Urinary bladder (tissue), 4 donors: ENCODE results near the gene GRPEL1. TPM values are rescaled to one million over a fixed set of nuclear protein-coding genes. Genes with fewer than 3 reads are reported as not detected.

ENCODE experiments used
- DNase-seq: peaks from one replicate; pipeline ENCODE4 v3.0.0-alpha.2; 2015; ENCODE audit errors: extremely low spot score
- H3K27ac ChIP-seq: one replicate; pipeline ENCODE4 v1.5.1; 2013; ENCODE audit warnings: low read depth, mild to moderate bottlenecking, moderate library complexity
- H3K36me3 ChIP-seq: one replicate; pipeline ENCODE4 v1.6.1; 2013; ENCODE audit warnings: mild to moderate bottlenecking, moderate library complexity; ENCODE audit not compliant: insufficient read depth
- H3K4me1 ChIP-seq: one replicate; pipeline ENCODE4 v1.6.1; 2013; ENCODE audit warnings: mild to moderate bottlenecking, moderate library complexity; ENCODE audit not compliant: insufficient read depth
- H3K4me3 ChIP-seq: one replicate; pipeline ENCODE4 v1.5.1; 2013; ENCODE audit warnings: low read depth, low read length
- WGBS: extraction: QIAGEN DNeasy Blood & Tissue Kit; methylation state at CpG from one replicate; pipeline ENCODE4 v1.1.7; 2013; 5-methylcytosine and 5-hydroxymethylcytosine counted together
- polyA plus RNA-seq: library from polyadenylated mRNA; stranded (reverse); fragments of 200-250 nt; gene quantifications from one replicate; pipeline ENCODE4 v1.2.3, GENCODE V29; 2013
- total RNA-seq: library from RNA; depleted of rRNA; stranded (reverse); fragments of >200 nt; gene quantifications from one replicate; pipeline ENCODE4 v1.2.3, GENCODE V29; 2014
- donor health status: healthy with polysubstance abuse.
- donor health status: healthy.

Gene GRPEL1
- total and polyA plus RNA-seq, 2 donors, result 15.9 to 27.7 TPM

DNA sequence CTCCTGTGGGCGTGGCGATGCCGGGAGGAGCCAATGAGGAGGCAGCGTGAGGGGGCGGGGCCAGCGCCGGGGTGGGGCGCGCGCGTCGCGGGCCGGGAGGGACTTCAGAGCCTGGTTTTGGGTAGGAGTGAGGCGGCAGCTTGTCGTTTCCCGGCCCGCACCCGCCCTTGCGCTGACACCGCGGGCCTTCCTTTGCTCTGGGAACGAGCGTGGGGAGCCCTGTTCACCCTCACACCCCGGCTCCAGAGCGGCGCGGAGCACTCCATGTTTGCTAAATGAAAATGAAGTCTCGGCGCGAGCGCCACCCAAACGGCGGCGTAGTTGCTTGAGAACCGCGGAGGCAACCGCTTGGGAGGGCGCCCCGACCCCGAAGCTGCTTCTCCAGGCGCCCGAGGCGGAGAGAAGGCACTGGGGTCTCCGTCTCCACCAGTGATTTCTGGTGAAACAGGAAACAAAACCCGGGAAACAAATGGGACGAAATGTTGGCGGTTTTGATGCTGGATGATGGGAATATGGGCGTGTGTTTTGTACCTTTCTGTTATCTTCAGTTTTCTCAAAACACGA, 497 bp upstream of the GRPEL1 start:
- no peak for DNase-seq
- H3K4me3 ChIP-seq, result peak overlapping the region; percentile 57
- peaks cover 2% of the 10 kb centered on the region for H3K36me3 ChIP-seq
- H3K4me1 ChIP-seq, result peaks cover 3% of the 10 kb centered on the region
- peak overlapping the region; percentile 90 for H3K27ac ChIP-seq
- WGBS, result under 1% methylated on average over 50 of the region's 50 CpGs

DNA sequence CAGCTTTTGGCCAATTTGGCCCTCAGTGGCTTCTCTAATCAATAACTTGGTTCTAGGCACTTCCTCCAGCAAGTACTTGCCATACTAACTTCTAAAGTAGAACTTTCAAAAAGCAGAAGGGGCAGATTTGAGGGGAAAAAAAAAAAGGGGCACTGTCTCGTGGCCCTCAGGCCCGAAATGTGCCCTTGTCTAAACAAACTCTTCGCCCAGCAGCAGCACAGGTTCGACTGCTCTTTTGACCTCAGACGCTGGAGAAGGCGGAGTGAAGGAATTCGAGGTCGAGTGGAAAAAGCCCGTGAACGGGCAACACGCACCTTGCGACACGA, 775 bp downstream of the GRPEL1 start:
- Histone ChIP-seq H3K27ac (no peak overlapping the region), H3K36me3 (peaks cover 4% of the 10 kb centered on the region), H3K4me3 (peak overlapping the region; percentile 80), H3K4me1 (peaks cover 3% of the 10 kb centered on the region)
- 3% methylated on average over 13 of the region's 13 CpGs for WGBS
- DNase-seq, result no peak

DNA sequence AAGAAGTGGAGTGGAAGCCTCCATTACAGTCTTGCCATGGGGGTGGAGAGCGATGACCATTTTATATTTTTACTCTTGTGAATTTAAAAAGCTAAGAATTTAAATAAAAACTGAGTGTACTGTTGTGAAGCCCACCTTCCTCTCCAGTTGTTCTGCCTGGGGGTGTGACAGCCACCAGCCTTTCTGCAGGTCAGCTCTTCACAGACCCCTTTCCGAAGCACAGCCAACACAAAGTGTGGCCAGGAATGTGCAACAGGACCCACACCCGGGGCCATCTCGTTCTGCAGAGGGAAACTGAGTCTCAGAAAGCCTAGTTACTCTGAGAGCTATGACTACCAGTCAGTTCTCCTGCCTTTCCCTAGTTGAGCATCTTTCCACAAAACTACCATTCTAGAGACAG, 1.4 kb downstream of the GRPEL1 start:
- Histone ChIP-seq H3K4me1 (peaks cover 3% of the 10 kb centered on the region), H3K27ac (no peak overlapping the region), H3K36me3 (peaks cover 4% of the 10 kb centered on the region), H3K4me3 (no peak overlapping the region)
- no peak for DNase-seq
- whole genome bisulfite sequencing, result 87% methylated on average over 4 of the region's 4 CpGs

DNA sequence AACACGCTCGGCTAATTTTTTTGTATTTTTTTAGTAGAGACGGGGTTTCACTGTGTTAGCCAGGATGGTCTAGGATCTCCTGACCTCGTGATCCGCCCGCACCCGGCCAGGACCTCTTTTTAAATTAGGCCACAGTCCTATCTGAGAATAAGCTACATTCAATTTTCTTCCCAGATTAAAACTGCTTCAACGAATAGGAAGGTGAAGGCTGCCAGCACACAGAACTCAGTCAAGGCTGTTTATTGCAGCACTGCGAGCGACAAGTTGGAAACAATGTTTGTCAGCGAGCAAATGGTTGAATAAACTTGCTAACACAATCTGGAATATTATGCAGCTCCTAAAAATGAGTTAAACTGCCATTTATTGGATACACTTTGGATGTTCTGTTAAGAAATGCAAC, 1.9 kb downstream of the GRPEL1 start:
- Histone ChIP-seq H3K4me3 (no peak overlapping the region), H3K36me3 (peaks cover 4% of the 10 kb centered on the region), H3K4me1 (peaks cover 3% of the 10 kb centered on the region), H3K27ac (no peak overlapping the region)
- no peak for DNase-seq
- 96% methylated on average over 11 of the region's 11 CpGs for WGBS

DNA sequence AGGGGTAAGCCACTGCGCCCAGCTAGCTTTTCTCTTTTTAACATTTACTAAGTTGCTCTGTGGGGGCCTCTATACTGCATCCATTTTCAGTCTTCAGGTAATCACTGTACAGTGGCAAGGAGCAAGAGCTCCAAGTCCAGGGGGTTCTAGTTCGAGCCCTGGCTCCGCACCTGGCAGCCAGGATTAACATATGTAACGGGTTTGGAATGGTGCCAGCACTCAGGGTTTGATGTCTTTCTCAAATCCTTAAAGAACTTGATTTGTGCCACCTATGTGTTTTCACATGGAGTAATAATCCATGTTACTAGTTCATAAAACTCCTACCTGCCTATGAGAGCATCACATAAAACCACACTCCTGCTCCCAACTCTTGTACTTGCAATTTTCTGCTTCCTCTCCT, 4.5 kb downstream of the GRPEL1 start:
- no peak for DNase-seq
- H3K4me3 ChIP-seq, result no peak overlapping the region
- peaks cover 5% of the 10 kb centered on the region for H3K36me3 ChIP-seq
- 79% methylated on average over 4 of the region's 4 CpGs for WGBS
- no peak overlapping the region for H3K27ac ChIP-seq
- peaks cover 3% of the 10 kb centered on the region for H3K4me1 ChIP-seq

DNA sequence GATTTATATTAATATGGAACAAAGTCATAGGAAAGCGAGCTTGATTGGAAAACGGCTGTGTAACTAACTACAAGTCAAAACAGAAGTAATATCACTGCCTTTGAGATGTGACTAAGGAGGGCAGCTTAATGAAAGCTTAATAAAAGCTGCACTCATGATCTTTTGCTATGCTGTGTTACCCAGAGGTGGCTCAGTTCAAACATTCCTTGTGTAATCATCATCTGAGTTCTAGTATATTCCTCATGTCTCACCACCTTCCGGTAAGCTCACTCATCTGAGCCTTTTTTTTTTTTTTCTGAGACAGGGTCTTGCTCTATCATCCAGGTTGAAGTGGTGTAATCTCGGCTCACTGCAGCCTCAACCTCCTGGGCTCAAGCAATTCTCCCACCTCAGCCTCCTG, 5.0 kb downstream of the GRPEL1 start:
- Histone ChIP-seq H3K4me3 (no peak overlapping the region), H3K4me1 (peaks cover 3% of the 10 kb centered on the region), H3K27ac (no peak overlapping the region), H3K36me3 (peaks cover 5% of the 10 kb centered on the region)
- 94% methylated on average over 4 of the region's 4 CpGs for WGBS
- DNase-seq, result no peak

DNA sequence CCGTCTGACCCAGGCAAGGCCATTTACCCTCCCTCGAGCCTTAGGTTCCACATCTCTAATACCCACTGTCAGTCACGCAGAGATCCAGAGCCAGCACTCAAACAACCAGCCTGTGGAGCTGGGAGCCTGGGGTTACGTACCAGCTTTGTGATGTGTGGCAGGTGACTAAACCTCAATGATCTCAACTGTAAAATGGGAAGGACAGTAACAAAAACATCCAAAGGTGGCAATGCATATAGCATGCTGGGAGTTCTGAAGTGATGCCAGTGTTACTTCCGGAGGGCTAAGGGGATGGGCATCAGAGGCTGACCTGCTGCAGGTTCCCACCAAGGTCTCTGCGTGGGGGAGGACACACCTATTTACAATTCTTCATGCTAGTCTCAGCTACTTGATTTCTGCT, 6.0 kb downstream of the GRPEL1 start:
- H3K4me1 ChIP-seq, result peaks cover 3% of the 10 kb centered on the region
- no peak for DNase-seq
- 93% methylated on average over 6 of the region's 6 CpGs for WGBS
- no peak overlapping the region for H3K27ac ChIP-seq
- no peak overlapping the region for H3K4me3 ChIP-seq
- peaks cover 5% of the 10 kb centered on the region for H3K36me3 ChIP-seq

DNA sequence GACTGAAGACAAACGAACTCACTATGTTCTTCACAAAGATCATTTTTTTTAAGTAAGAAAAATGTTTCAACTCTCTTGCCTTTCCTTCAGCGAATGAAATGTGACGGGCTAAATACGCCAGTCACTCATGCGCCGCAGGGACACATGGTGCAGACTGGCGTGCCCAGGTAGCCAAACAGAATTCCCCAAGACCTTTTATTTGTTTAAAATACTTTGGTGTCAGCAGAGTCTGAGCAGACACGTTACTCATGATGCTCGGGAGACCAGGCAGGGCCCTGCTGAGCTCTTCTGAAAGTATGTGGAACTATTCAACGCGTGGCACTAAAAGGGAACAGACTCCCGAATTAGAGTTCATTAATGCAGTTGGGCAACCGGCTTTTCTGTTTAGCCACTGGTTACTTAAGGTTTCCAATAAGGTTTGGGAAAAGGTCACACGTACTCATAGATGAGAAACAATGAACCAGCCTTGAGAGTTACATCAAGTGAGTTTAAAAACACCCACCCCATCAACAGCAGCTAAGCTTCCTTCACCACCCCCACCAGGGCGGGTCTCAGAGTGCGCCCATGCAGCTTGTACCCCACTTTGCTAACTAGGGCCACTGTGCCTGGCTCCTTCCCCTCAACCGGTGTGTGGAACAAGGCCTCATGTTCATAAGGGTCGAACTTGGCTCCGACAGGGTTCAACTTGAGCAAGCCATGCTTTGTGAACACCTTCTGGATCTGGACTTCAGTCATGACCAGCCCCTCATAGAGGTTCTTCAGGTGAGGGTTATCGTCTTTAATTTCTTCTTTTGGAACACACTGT, 7.3 kb downstream of the GRPEL1 start:
- DNase-seq, result no peak
- 88% methylated on average over 20 of the region's 20 CpGs for WGBS

DNA sequence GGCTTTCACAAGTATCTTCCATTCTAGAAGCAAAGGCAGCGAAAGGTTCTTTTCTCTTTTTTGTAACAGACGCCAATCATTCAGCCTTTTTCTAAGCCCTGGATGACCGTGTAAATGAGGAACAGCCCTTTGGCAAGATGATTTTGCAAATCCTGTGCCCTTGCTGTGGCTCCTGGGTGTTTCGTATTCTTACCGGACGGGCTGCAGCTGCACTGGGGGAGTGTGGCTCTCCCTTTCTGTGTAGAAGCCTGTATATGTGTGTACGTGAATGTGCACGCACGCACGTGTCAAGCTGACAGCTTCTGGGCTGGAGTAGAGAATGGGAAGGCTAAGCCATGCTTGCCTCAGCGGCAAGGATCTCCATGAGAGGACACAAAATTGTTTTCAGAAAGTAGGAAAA, 8.2 kb downstream of the GRPEL1 start:
- 81% methylated on average over 11 of the region's 11 CpGs for WGBS
- Histone ChIP-seq H3K36me3 (peaks cover 7% of the 10 kb centered on the region), H3K27ac (no peak overlapping the region), H3K4me3 (no peak overlapping the region), H3K4me1 (no peaks in the 10 kb centered on the region)
- DNase-seq, result no peak

More for the DNA sequence above, 7.3 kb downstream of the GRPEL1 start:
- H3K36me3 ChIP-seq, result peaks cover 7% of the 10 kb centered on the region
- H3K4me3 ChIP-seq, result no peak overlapping the region
- no peak overlapping the region for H3K27ac ChIP-seq
- no peaks in the 10 kb centered on the region for H3K4me1 ChIP-seq

DNA sequence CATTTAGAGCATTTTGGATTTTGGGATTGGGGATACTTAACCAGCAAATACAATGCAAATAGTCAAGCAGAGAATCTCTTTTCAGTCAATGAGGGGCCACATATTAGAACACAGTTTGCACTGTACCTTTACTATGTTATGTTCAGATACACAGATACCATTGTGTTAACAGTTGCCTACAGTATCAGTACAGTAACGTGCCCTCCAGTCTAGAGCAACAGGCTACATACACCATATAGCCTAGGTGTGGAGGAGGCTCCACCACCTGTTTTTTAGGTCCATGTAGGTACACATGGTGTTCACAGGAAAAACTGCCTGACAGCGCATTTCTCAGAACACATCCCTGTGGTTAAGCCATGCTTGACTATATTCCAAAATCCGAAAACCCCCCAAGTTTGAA, 9.1 kb downstream of the GRPEL1 start:
- H3K4me3 ChIP-seq, result no peak overlapping the region
- DNase-seq, result no peak
- peaks cover 7% of the 10 kb centered on the region for H3K36me3 ChIP-seq
- WGBS, result 90% methylated on average over 3 of the region's 3 CpGs
- H3K27ac ChIP-seq, result no peak overlapping the region
- no peaks in the 10 kb centered on the region for H3K4me1 ChIP-seq

DNA sequence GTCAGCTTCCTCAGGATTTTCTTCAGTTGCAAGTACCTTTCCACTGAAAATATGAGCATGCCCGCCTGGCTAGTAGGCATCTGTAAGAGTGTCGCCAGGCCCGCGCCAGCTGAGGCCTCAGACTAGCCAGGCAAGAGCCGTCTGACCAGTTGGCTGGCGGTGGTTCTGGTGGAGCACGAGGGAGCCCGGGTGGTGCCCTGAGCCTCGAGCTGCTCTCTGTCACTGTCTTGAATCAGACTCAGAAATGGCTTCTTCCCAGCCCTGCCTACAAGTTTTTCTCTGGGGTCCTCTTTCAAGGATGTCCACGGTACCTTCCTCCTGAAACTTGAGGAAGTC, 11.9 kb downstream of the GRPEL1 start:
- Histone ChIP-seq H3K4me3 (no peak overlapping the region), H3K27ac (no peak overlapping the region), H3K36me3 (peaks cover 4% of the 10 kb centered on the region), H3K4me1 (no peaks in the 10 kb centered on the region)
- DNase-seq, result no peak
- 94% methylated on average over 10 of the region's 10 CpGs for WGBS

DNA sequence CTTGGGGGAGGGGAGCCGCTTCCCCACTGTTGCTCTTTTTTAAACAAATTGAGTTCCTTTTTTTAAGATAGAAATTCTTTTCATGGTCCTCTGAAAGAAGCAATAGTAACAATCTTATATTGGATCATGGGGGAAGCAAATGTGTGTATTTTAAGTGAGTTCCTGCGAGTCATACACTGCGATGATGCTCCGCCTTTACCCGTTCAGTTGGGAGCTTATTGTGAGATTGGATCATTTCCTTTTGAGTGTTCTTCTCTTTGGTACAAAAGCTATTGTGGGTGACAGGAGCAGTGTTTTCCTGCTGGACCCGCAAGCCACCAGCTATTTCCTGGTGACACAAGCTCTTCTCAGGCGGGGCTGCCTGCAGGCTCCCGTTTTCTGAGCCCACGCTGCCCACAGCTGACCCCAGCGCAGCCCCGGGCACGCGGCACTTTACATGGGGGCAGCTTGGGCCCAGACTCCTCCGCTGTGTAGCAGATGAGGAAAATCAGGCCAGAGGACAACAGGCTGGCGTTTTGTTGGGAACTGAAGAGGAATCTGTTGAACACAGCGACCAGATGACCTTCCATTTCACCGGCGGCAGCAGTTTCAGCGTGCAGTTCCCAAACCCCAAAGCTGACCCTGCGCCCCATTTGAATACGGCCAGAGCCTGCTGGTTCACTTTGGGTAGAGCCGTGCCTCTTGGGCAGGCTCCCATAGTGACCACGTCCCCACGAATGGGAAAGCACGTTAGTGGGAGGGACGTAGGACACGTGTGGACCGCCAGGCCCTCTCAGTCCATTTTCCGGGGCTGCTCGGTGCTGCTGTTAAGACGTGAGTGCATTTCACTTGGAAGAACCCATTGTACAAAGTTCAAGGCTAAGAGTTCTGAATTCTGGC, 12.5 kb downstream of the GRPEL1 start:
- 91% methylated on average over 31 of the region's 31 CpGs for WGBS
- H3K27ac ChIP-seq, result no peak overlapping the region
- H3K36me3 ChIP-seq, result peaks cover 2% of the 10 kb centered on the region
- DNase-seq, result no peak
- H3K4me3 ChIP-seq, result no peak overlapping the region
- no peaks in the 10 kb centered on the region for H3K4me1 ChIP-seq

DNA sequence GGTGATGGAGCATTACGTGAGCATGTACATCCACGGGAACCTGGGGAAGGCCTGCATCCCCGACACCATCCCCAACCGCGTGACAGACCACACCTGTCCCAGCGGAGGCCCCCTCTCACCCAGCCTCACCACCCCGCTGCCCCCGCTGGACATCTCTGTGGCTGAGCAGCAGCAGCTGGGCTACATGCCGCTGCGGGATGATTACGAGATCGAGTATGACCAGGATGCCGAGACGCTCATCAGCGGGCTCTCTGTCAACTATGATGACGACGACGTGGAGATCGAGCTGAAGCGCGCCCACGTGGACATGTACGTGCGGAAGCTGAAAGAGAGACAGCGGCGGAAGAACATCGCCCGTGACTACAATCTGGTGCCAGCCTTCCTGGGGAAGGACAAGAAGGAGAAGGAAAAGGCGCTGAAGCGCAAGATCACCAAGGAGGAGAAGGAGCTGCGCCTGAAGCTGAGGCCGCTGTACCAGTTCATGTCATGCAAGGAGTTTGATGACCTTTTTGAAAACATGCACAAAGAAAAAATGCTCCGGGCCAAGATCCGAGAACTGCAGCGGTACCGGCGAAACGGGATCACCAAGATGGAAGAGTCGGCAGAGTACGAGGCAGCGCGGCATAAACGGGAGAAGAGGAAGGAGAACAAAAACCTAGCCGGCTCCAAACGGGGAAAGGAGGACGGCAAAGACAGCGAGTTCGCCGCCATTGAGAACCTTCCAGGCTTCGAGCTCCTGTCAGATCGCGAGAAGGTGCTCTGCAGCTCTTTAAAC, 13.6 kb downstream of the GRPEL1 start:
- no peak overlapping the region for H3K27ac ChIP-seq
- no peaks in the 10 kb centered on the region for H3K4me1 ChIP-seq
- H3K36me3 ChIP-seq, result peaks cover 2% of the 10 kb centered on the region
- WGBS, result 96% methylated on average over 52 of the region's 52 CpGs
- DNase-seq, result no peak
- H3K4me3 ChIP-seq, result no peak overlapping the region
